ENCODE measurements around the gene DOCK9. TPM values are rescaled to one million over a fixed set of nuclear protein-coding genes. Genes with fewer than 3 reads are reported as not detected.

Gene DOCK9
- total and polyA plus RNA-seq, 9 donors = 77.2 to 108 (median 84.6) TPM

DNA sequence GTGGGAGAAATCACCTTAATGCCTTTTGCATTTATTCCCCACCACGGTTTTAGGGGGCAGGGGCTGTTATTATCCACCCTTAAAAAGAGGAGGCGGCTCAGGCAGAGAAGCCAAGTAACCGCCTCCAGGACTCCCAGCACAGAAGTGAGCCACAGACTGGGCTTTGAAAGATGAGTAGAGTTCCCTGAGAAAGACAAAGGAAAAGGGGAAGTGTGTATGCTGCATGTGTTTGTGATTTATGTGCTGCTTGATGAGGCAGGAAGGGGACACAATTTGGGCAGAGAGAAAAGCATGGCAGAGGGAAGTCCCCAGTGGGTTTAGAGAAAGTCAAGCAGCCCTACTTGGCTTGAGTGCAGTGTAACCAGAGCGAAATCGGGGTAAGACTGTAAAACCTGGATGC, 85.0 kb downstream of the DOCK9 start:
- DNase-seq = peak; percentile 56
- 50% methylated on average over 1 of the region's 5 CpGs for WGBS (ENCODE audit: insufficient coverage)
- Histone ChIP-seq H3K27me3 (ENCODE audit: control insufficient read depth, insufficient read depth, low read length) (peaks cover 2% of the 10 kb centered on the region), H3K4me1 (ENCODE audit: control insufficient read depth, insufficient read depth, low read length) (peaks cover 25% of the 10 kb centered on the region), H3K27ac (ENCODE audit: low read length) (no peak overlapping the region), H3K4me3 (ENCODE audit: low read length) (no peak overlapping the region), H3K36me3 (ENCODE audit: control insufficient read depth, insufficient read depth, low read length) (peaks cover 42% of the 10 kb centered on the region), H3K9me3 (replicated peaks; ENCODE audit: control insufficient read depth, low read depth, low read length) (no peaks in the 10 kb centered on the region)

DNA sequence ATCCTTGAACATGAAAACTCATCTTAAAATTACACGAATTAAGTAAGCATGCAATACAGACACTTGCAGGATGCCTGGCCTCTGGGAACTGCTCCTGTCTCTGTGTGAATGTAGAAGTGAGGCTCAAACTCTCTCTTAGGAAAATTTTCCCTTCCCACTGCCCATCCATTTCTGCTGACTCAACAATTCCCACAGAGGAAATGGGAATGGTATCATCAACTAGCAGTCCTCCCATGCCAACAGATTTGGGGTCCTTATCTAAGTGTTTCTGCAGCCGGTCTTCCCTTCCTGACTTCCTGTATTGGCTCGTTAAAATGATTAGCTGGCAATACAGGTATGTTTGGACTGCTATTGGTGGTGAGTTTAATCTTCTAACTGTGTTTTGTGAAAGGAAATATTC, 85.8 kb downstream of the DOCK9 start:
- no CpG with 5 or more reads among the region's 3 CpGs for WGBS (ENCODE audit: insufficient coverage)
- peaks cover 25% of the 10 kb centered on the region for H3K4me1 ChIP-seq (ENCODE audit: control insufficient read depth, insufficient read depth, low read length)
- peaks cover 39% of the 10 kb centered on the region for H3K36me3 ChIP-seq (ENCODE audit: control insufficient read depth, insufficient read depth, low read length)
- H3K27me3 ChIP-seq (ENCODE audit: control insufficient read depth, insufficient read depth, low read length) = peaks cover 2% of the 10 kb centered on the region
- DNase-seq = no peak
- no peak overlapping the region for H3K27ac ChIP-seq (ENCODE audit: low read length)
- H3K9me3 ChIP-seq (replicated peaks; ENCODE audit: control insufficient read depth, low read depth, low read length) = no peaks in the 10 kb centered on the region
- H3K4me3 ChIP-seq (ENCODE audit: low read length) = no peak overlapping the region

DNA sequence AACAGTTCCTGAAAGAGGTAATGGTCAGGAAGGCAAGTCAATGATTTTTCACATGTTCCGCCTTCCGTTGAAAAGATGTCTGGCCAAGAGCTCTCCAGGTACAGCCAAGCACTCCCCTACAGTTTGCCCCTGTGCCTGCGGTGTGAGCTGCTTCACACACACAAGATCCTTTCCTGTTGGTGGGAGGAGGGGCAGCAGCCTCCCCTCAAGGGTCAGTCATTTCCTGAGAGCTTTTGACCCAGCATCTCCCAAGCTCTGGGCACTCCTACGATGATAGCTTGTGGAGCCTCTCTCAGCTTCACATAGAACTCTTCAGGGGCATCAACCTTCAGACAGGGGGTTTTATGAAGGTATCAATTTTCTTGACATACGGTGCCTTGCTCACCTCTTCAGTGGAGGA, 86.9 kb downstream of the DOCK9 start:
- no peaks in the 10 kb centered on the region for H3K9me3 ChIP-seq (replicated peaks; ENCODE audit: control insufficient read depth, low read depth, low read length)
- peaks cover 2% of the 10 kb centered on the region for H3K27me3 ChIP-seq (ENCODE audit: control insufficient read depth, insufficient read depth, low read length)
- DNase-seq = no peak
- H3K4me3 ChIP-seq (ENCODE audit: low read length) = no peak overlapping the region
- no CpG with 5 or more reads among the region's 5 CpGs for WGBS (ENCODE audit: insufficient coverage)
- H3K4me1 ChIP-seq (ENCODE audit: control insufficient read depth, insufficient read depth, low read length) = peaks cover 28% of the 10 kb centered on the region
- no peak overlapping the region for H3K27ac ChIP-seq (ENCODE audit: low read length)
- peaks cover 34% of the 10 kb centered on the region for H3K36me3 ChIP-seq (ENCODE audit: control insufficient read depth, insufficient read depth, low read length)

- H3K27me3 ChIP-seq (ENCODE audit: control insufficient read depth, insufficient read depth, low read length) = peaks cover 2% of the 10 kb centered on the region
- peak; percentile 86 for DNase-seq
- WGBS (ENCODE audit: insufficient coverage) = 41% methylated on average over 4 of the region's 8 CpGs
- peak overlapping the region; percentile 38 for H3K27ac ChIP-seq (ENCODE audit: low read length)
- no peaks in the 10 kb centered on the region for H3K9me3 ChIP-seq (replicated peaks; ENCODE audit: control insufficient read depth, low read depth, low read length)
- peaks cover 28% of the 10 kb centered on the region for H3K4me1 ChIP-seq (ENCODE audit: control insufficient read depth, insufficient read depth, low read length)
- H3K36me3 ChIP-seq (ENCODE audit: control insufficient read depth, insufficient read depth, low read length) = peaks cover 35% of the 10 kb centered on the region
- H3K4me3 ChIP-seq (ENCODE audit: low read length) = no peak overlapping the region
Measured at GRCh38 chr13:98890186-98890585, 87.7 kb downstream of the DOCK9 start.

- no peak overlapping the region for H3K4me3 ChIP-seq (ENCODE audit: low read length)
- no peak overlapping the region for H3K27ac ChIP-seq (ENCODE audit: low read length)
- peaks cover 40% of the 10 kb centered on the region for H3K36me3 ChIP-seq (ENCODE audit: control insufficient read depth, insufficient read depth, low read length)
- peaks cover 31% of the 10 kb centered on the region for H3K4me1 ChIP-seq (ENCODE audit: control insufficient read depth, insufficient read depth, low read length)
- no peak for DNase-seq
- 90% methylated on average over 2 of the region's 4 CpGs for WGBS (ENCODE audit: insufficient coverage)
- peaks cover 2% of the 10 kb centered on the region for H3K27me3 ChIP-seq (ENCODE audit: control insufficient read depth, insufficient read depth, low read length)
- no peaks in the 10 kb centered on the region for H3K9me3 ChIP-seq (replicated peaks; ENCODE audit: control insufficient read depth, low read depth, low read length)
Measured at GRCh38 chr13:98889419-98890085, 88.3 kb downstream of the DOCK9 start.

- WGBS (ENCODE audit: insufficient coverage) = no CpG with 5 or more reads among the region's 3 CpGs
- no peak for DNase-seq
- no peak overlapping the region for H3K27ac ChIP-seq (ENCODE audit: low read length)
- H3K27me3 ChIP-seq (ENCODE audit: control insufficient read depth, insufficient read depth, low read length) = peaks cover under 1% of the 10 kb centered on the region
- H3K4me3 ChIP-seq (ENCODE audit: low read length) = no peak overlapping the region
- peaks cover 41% of the 10 kb centered on the region for H3K36me3 ChIP-seq (ENCODE audit: control insufficient read depth, insufficient read depth, low read length)
- H3K4me1 ChIP-seq (ENCODE audit: control insufficient read depth, insufficient read depth, low read length) = peaks cover 29% of the 10 kb centered on the region
- no peaks in the 10 kb centered on the region for H3K9me3 ChIP-seq (replicated peaks; ENCODE audit: control insufficient read depth, low read depth, low read length)
Measured at GRCh38 chr13:98888890-98889279, 89.0 kb downstream of the DOCK9 start.

GRCh38 chr13:98888222-98888889, 89.5 kb downstream of the DOCK9 start:
- no peak for DNase-seq
- Histone ChIP-seq H3K27me3 (ENCODE audit: control insufficient read depth, insufficient read depth, low read length) (no peaks in the 10 kb centered on the region), H3K4me3 (ENCODE audit: low read length) (no peak overlapping the region), H3K9me3 (replicated peaks; ENCODE audit: control insufficient read depth, low read depth, low read length) (no peaks in the 10 kb centered on the region), H3K27ac (ENCODE audit: low read length) (no peak overlapping the region), H3K4me1 (ENCODE audit: control insufficient read depth, insufficient read depth, low read length) (peaks cover 25% of the 10 kb centered on the region), H3K36me3 (ENCODE audit: control insufficient read depth, insufficient read depth, low read length) (peaks cover 41% of the 10 kb centered on the region)
- WGBS (ENCODE audit: insufficient coverage) = no CpG with 5 or more reads among the region's 6 CpGs

DNA sequence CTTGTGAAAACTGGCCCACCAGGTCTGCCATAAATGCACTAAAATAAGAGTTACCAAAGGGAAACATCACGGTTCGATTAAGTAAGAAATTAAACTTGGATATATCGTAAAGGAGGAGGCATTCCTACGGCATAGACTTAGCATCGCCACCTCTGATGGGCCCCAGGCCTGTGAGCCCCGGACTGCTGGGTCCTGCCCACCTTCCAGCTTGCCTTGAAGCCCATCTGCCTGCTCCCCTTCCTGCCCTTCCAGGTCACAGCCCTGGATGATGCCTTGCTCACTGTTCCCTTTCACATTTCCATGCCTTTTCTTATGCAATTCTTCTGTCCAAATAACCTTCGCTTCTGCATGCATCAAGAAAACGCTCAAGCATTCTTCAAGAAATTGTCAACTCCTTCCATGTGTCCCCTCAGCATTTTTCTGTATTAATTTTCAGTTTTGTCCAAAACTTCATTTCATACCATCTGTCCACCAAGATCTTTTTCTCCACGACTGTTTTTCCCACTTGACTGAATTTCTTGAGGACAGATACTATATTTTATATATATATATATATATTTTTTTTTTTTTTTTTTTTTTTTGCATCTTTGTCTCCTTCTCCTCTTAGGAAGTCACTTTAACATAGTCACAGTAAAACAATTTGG, 91.2 kb downstream of the DOCK9 start:
- 94% methylated on average over 8 of the region's 9 CpGs for WGBS (ENCODE audit: insufficient coverage)
- DNase-seq = no peak
- Histone ChIP-seq H3K36me3 (ENCODE audit: control insufficient read depth, insufficient read depth, low read length) (peaks cover 55% of the 10 kb centered on the region), H3K27me3 (ENCODE audit: control insufficient read depth, insufficient read depth, low read length) (no peaks in the 10 kb centered on the region), H3K4me1 (ENCODE audit: control insufficient read depth, insufficient read depth, low read length) (peaks cover 21% of the 10 kb centered on the region), H3K27ac (ENCODE audit: low read length) (no peak overlapping the region), H3K9me3 (replicated peaks; ENCODE audit: control insufficient read depth, low read depth, low read length) (no peaks in the 10 kb centered on the region), H3K4me3 (ENCODE audit: low read length) (no peak overlapping the region)

- DNase-seq = peak; percentile 39
- Histone ChIP-seq H3K4me1 (ENCODE audit: control insufficient read depth, insufficient read depth, low read length) (peaks cover 18% of the 10 kb centered on the region), H3K27ac (ENCODE audit: low read length) (no peak overlapping the region), H3K36me3 (ENCODE audit: control insufficient read depth, insufficient read depth, low read length) (peaks cover 59% of the 10 kb centered on the region), H3K9me3 (replicated peaks; ENCODE audit: control insufficient read depth, low read depth, low read length) (no peaks in the 10 kb centered on the region), H3K27me3 (ENCODE audit: control insufficient read depth, insufficient read depth, low read length) (no peaks in the 10 kb centered on the region), H3K4me3 (ENCODE audit: low read length) (no peak overlapping the region)
- 100% methylated on average over 1 of the region's 6 CpGs for WGBS (ENCODE audit: insufficient coverage)
Measured at GRCh38 chr13:98885600-98885999, 92.3 kb downstream of the DOCK9 start.

DNA sequence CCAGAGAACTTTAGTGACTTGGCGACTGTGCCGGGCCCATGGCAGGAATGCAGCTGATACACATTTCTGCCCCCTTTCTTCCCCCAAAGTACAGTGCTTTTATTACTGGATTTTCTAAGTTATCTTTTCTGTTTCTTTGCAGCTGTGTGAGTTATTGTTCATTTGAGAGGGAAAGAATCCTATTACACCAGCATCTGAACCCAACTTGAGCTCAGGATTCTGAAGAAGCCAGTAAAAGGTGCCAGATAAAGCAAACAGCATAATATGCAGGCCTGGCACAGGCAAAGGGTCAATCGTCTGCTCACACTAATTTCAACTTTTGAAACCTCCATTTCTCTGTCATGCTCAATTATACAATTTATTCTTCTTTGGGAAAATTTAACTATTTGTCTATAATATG, 93.9 kb downstream of the DOCK9 start:
- no peak overlapping the region for H3K4me3 ChIP-seq (ENCODE audit: low read length)
- H3K4me1 ChIP-seq (ENCODE audit: control insufficient read depth, insufficient read depth, low read length) = peaks cover 15% of the 10 kb centered on the region
- H3K27me3 ChIP-seq (ENCODE audit: control insufficient read depth, insufficient read depth, low read length) = no peaks in the 10 kb centered on the region
- H3K36me3 ChIP-seq (ENCODE audit: control insufficient read depth, insufficient read depth, low read length) = peaks cover 64% of the 10 kb centered on the region
- WGBS (ENCODE audit: insufficient coverage) = no CpG with 5 or more reads among the region's 3 CpGs
- no peak overlapping the region for H3K27ac ChIP-seq (ENCODE audit: low read length)
- peak; percentile 53 for DNase-seq
- no peaks in the 10 kb centered on the region for H3K9me3 ChIP-seq (replicated peaks; ENCODE audit: control insufficient read depth, low read depth, low read length)
